HG03571 (cell line): Measurements from ENCODE around the gene ANKRD28.
"Not testable (repeated sequence)": the region's sequence is repeated elsewhere in the genome, so short reads cannot be mapped to it uniquely, and the experiment has no call there.

Source experiments
- ATAC-seq: cut with Tn5 transposase; IDR thresholded peaks from one replicate; pipeline ENCODE4 v1.9.1; 2021; ENCODE audit not compliant: unreplicated experiment

Gene ANKRD28

GRCh38 chr3:15778332-15778858 lies 19.4 kb downstream of the ANKRD28 start:
- no peak for ATAC-seq

GRCh38 chr3:15774931-15775560 lies 22.7 kb downstream of the ANKRD28 start:
- ATAC-seq, result peak; percentile 63

DNA sequence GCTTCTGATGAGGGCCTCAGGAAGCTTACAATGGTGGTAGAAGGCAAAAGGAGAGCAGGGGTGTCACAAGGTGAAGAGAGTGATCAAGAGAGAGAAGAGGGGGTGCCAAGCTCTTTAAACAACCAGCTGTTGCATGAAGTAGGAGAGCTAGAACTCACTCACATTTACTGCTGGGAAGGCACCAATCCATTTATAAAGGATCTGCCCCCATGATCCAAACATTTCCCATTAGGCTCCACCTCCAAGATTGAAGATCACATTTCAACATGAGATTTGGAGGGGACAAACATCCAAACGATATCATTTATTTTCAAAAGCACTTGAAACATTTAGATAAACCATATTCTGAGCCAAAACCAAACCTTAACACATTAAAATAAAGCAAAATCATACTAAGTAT lies 26.3 kb downstream of the ANKRD28 start:
- no peak for ATAC-seq

GRCh38 chr3:15769256-15769915 lies 28.4 kb downstream of the ANKRD28 start:
- ATAC-seq, result no peak

- peak; percentile 56 for ATAC-seq
Measured at GRCh38 chr3:15768421-15769255, 29.1 kb downstream of the ANKRD28 start.

DNA sequence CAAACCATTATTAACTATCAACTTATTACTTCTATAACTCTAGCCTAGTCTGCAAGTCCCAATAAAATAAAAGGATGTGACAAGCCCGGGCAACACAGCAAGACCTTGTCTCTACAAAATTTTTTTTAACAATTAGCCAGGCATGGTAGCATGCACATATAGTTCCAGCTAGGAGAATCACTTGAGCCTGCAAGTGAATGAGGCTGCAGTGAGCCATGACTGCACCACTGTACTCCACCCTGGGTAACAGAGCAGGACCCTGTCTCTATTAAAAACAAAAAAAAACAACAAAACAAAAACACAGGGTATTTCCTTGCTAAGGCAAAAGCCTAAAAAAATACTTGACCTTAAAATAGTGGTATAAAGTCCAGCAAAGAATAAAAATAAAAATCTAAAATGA lies 31.4 kb downstream of the ANKRD28 start:
- no peak for ATAC-seq

DNA sequence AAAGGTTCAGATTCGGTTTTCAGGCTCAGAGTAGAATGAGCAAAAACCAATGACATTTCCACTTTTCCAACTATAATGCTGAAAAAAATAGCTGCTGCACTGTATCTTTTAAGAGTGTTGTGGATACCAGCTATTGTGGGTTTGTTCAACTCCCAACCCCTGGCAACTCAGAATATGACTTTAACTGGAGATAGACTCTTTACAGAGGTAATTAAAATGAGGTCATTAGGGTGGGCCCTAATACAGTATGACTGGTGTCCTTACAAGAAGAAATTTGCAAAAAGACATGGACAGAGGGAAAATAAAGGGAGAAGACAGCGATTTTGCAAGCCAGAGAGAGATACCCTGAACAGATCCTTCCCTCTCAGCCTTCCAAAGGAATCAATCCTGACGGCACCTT lies 39.5 kb downstream of the ANKRD28 start:
- ATAC-seq, result no peak

DNA sequence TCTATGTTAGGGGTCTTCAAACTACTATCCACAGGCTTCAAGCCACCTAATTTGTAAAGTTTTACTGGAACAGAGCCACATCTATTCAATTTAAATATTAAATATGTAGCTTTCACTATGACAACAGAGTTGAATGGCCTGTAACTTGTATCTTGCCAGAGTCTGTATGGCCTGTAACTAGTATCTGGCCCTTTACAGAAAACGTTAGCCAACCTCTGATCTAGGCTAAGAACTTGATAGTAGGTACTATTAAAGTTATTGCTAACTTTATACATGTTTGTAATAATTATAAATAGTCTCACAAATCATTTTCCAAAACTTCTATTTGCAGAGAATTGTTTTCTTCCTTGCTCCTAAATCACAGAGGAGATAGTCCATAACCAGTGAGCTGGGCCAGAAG lies 40.0 kb downstream of the ANKRD28 start:
- ATAC-seq, result no peak

DNA sequence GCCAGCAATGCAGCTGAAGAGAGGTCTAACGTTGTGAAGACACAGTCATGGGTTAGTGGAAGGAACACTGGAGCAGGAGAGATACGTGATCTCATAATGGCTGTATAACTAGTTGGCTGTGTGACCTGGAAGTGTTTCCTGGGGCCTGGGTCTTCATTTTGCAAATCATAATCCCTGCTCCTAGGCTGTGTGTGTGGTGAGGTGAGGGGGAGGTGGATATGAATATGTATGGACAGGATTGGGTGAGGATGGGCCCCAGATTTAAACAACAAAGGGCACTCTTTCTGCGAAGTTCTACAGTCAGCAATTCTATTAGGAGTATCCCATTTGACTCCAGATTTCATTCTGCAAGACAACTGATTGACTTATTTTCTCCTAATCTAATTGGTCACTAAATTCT lies 41.3 kb downstream of the ANKRD28 start:
- no peak for ATAC-seq

GRCh38 chr3:15755780-15756179 lies 42.0 kb downstream of the ANKRD28 start:
- no peak for ATAC-seq

GRCh38 chr3:15755181-15755580 lies 42.6 kb downstream of the ANKRD28 start:
- no peak for ATAC-seq

DNA sequence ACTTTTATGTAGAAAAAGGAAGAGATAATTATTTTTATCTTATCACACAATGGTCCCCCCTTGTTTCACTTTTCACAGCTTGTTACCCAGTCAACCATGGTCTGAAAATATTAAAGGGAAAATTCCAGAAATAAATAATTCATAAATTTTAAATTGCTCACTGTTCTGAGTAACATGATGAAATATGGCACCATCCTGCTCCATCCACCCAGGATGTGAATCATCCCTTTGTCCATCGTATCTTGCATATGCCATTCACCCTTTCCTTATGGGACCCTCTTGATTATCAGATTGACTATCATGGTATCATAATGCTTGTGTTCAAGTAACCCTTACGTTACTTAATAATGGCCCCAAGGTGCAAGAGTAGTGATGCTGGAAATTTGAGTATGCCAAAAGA lies 43.7 kb downstream of the ANKRD28 start:
- ATAC-seq, result no peak

GRCh38 chr3:15753056-15753710 lies 44.6 kb downstream of the ANKRD28 start:
- ATAC-seq, result no peak

DNA sequence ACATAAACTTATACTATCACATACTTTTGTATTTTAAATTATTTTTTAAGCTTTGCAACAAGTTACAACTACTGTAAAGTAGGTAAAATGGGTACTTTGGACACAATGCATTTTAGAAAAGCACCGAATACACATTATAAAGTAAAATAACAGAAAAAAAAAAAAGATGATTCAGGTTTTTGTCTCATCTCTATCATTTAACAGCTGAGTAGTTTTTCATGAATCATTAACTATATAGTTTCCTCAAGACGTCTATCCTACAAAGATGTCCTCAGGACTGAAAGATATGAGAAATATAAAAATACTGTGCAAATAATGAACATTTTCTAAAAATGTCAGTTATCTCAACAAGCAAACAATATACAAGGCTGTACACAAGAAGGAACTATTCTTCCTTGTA lies 46.9 kb downstream of the ANKRD28 start:
- no peak for ATAC-seq

DNA sequence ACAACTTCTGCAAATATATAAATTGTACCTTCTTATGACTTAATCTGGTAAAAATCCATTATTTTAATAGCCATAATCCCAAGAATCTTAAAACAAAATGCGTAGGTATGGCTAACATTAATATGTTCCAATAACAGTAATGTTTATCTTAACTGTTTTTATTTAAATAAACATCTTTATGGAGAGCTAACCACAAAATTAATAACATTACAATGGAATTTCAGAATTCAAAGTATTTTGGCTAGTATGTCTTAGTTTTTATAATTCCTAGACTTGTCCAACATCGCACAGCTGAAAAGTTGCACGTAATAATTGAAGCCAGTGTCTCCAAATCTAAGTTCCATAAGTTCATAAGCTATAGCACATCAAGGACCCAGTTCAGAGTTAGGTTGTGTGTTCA lies 47.6 kb downstream of the ANKRD28 start:
- no peak for ATAC-seq

- not testable (repeated sequence) for ATAC-seq
Measured at GRCh38 chr3:15745896-15746295, 51.9 kb downstream of the ANKRD28 start.

DNA sequence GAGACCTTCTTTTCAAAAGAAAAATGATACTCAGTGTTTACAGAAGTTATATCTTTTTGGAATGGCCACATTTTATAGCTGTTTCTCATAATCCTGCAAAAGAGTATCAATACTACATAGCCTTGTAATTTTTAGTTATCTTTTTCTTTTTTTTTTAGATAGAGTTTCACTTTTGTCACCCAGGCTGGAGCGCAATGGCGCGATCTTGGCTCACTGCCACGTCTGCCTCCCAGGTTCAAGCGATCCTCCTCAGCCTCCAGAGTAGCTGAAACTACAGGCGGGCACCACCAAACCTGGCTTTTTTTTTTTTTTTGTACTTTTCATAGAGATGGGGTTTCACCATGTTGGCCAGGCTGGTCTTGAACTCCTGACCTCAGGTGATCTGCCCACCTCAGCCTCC lies 53.6 kb downstream of the ANKRD28 start:
- ATAC-seq, result no peak

- ATAC-seq, result no peak
Measured at GRCh38 chr3:15743587-15744009, 54.2 kb downstream of the ANKRD28 start.

DNA sequence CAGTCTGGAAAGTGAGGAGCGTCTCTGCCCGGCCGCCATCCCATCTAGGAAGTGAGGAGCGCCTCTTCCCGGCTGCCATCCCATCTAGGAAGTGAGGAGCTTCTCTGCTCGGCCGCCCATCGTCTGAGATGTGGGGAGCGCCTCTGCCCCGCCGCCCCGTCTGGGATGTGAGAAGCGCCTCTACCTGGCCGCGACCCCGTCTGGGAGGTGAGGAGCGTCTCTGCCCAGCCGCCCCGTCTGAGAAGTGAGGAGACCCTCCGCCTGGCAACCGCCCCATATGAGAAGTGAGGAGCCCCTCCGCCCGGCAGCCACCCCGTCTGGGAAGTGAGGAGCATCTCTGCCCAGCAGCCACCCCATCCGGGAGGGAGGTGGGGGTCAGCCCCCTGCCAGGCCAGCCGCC lies 55.5 kb downstream of the ANKRD28 start:
- not testable (repeated sequence) for ATAC-seq

DNA sequence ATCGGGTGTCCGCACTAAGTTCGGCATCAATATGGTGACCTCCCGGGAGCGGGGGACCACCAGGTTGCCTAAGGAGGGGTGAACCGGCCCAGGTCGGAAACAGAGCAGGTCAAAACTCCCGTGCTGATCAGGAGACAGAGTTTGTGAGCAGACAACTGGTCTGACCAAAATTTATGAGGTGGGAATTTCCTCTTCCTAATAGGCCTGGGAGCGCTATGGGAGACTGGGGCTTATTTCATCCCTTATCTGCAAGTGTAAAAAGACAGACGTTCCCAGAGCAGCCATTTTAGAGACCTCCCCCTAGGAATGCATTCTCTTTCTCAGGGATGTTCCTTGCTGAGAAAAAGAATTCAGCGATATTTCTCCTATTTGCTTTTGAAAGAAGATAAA lies 59.2 kb downstream of the ANKRD28 start:
- ATAC-seq, result not testable (repeated sequence)

- no peak for ATAC-seq
Measured at GRCh38 chr3:15731024-15731423, 66.8 kb downstream of the ANKRD28 start.
